K562 (cell line): ENCODE results near the gene GP1BB. TPM values are rescaled to one million over a fixed set of nuclear protein-coding genes. Genes with fewer than 3 reads are reported as not detected.
A peak's percentile ranks its signal among the peaks of the same experiment; 100 is the strongest.

Experiments used
- BRD9 ChIP-seq: fragments of 450-650 bp; IDR thresholded peaks from 2 replicates; pipeline ENCODE4 v1.6.1; 2018; ENCODE audit warnings: low read depth; ENCODE audit not compliant: partially characterized antibody
- BRF2 ChIP-seq: IDR thresholded peaks from 3 replicates; pipeline ENCODE4 v1.6.1; 2011; ENCODE audit warnings: borderline replicate concordance, mild to moderate bottlenecking; ENCODE audit not compliant: insufficient read length, insufficient read depth
- CHAMP1 ChIP-seq: fragments of 450-650 bp; IDR thresholded peaks from 2 replicates; pipeline ENCODE4 v1.6.1; 2016; ENCODE audit warnings: mild to moderate bottlenecking
- GATAD2A ChIP-seq: fragments of 450-650 bp; IDR thresholded peaks from 2 replicates; pipeline ENCODE4 v1.6.1; 2017
- GTF3C2 ChIP-seq: IDR thresholded peaks from 3 replicates; pipeline ENCODE4 v1.6.1; 2011; ENCODE audit warnings: borderline replicate concordance, mild to moderate bottlenecking, moderate library complexity; ENCODE audit not compliant: insufficient read length; ENCODE audit errors: extremely low read depth
- HDAC1 ChIP-seq, 2 experiments: fragments of 450-650 bp; IDR thresholded peaks; 2 replicates each; pipeline ENCODE4 v1.6.1; 2016 to 2017; ENCODE audit warnings: inconsistent platforms in 1 of 2, mild to moderate bottlenecking in 1 of 2, moderate library complexity in 1 of 2
- HDAC2 ChIP-seq: fragments of 450-650 bp; IDR thresholded peaks from 2 replicates; pipeline ENCODE4 v1.6.1; 2016; ENCODE audit warnings: mild to moderate bottlenecking
- MYBL2 ChIP-seq, 2 experiments: fragments of 450-650 bp in 1 of 2; sonication (generic) in 1 of 2; formaldehyde crosslinking in 1 of 2; IDR thresholded peaks; 2 replicates each; pipeline versions ENCODE4 v1.6.1 to v1.8.1; 2017 to 2022; ENCODE audit warnings: borderline replicate concordance in 1 of 2, inconsistent platforms in 1 of 2, low read depth in 1 of 2, mild to moderate bottlenecking in 1 of 2, missing genetic modification reagents in 1 of 2, moderate library complexity in 1 of 2
- PRPF4 ChIP-seq: fragments of 200-400 bp; formaldehyde crosslinking; IDR thresholded peaks from one replicate; pipeline ENCODE4 v1.6.1; 2017; ENCODE audit warnings: low read length, low read depth, mild to moderate bottlenecking; ENCODE audit not compliant: insufficient read depth, poor library complexity, severe bottlenecking
- TAF9B ChIP-seq: fragments of 450-650 bp; IDR thresholded peaks from 2 replicates; pipeline ENCODE4 v1.6.1; 2018; ENCODE audit warnings: mild to moderate bottlenecking; ENCODE audit not compliant: partially characterized antibody
- TEAD2 ChIP-seq: fragments of 450-650 bp; IDR thresholded peaks from 2 replicates; pipeline ENCODE4 v1.6.1; 2016; ENCODE audit warnings: missing genetic modification characterization, control low read depth, missing compliant biosample characterization
- TFAM ChIP-seq: fragments of 250-450 bp; sonication (Bioruptor Pico); conservative IDR thresholded peaks from 2 replicates; pipeline ENCODE4 v1.5.0; 2021; ENCODE audit warnings: mild to moderate bottlenecking, moderate library complexity
- TRIM24 ChIP-seq, 2 experiments: fragments of 450-650 bp; IDR thresholded peaks; 2 replicates each; pipeline ENCODE4 v1.6.1; 2016
- XRCC4 ChIP-seq: IDR thresholded peaks from one replicate; pipeline ENCODE4 v1.6.1; 2011; ENCODE audit not compliant: insufficient read depth, insufficient read length; ENCODE audit errors: extremely low read depth
- ZBTB5 ChIP-seq: fragments of 450-650 bp; IDR thresholded peaks from 2 replicates; pipeline ENCODE4 v1.6.1; 2017; ENCODE audit warnings: antibody characterized with exemption
- ZEB2 ChIP-seq: fragments of 450-650 bp; IDR thresholded peaks from 2 replicates; pipeline ENCODE4 v1.6.1; 2016
- ZFPM2 ChIP-seq: fragments of 250-450 bp; sonication (Bioruptor Pico); IDR thresholded peaks from 2 replicates; pipeline ENCODE4 v1.5.1; 2022; ENCODE audit warnings: mild to moderate bottlenecking
- ZNF146 ChIP-seq: IDR thresholded peaks from one replicate; pipeline ENCODE4 v1.6.1; 2018; ENCODE audit warnings: missing compliant biosample characterization; ENCODE audit not compliant: unreplicated experiment
- ZNF561 ChIP-seq: fragments of 450-650 bp; formaldehyde crosslinking; conservative IDR thresholded peaks from 2 replicates; pipeline ENCODE4 v1.4.0; 2020; ENCODE audit warnings: mild to moderate bottlenecking, moderate library complexity
- polyA plus RNA-seq, 8 experiments: library from polyadenylated mRNA; depleted of rRNA in 4 of 8; stranded (reverse) in 5 of 8; unstranded in 3 of 8; fragments of >200 nt; fragmentation: Nextera tagmentation in 2 of 8; fragmentation: Illumina TruSeq in 1 of 8; extraction: Ambion mirVana in 2 of 8; extraction: Trizol in 1 of 8; gene quantifications; 2 replicates each; pipeline versions ENCODE4 v1.2.1 to v1.2.3, GENCODE V29; 2011 to 2014; ENCODE audit warnings: inconsistent platforms in 1 of 8, missing spikeins in 1 of 8
- total RNA-seq, 7 experiments: library from RNA; depleted of rRNA in 6 of 7; stranded (reverse); fragments of >200 nt in 6 of 7; fragmentation: Illumina TruSeq in 2 of 7; extraction: Trizol in 2 of 7; gene quantifications; 2 replicates each; pipeline versions ENCODE4 v1.2.1 to v1.2.3, GENCODE V29; 2011 to 2021; ENCODE audit warnings: low replicate concordance in 1 of 7

Gene GP1BB
- total and polyA plus RNA-seq, 9 of the 15 experiments (the other 6 are each of a cell fraction or from before 2014, with no cell fraction given) = 0.69 to 162 (median 2.8) TPM

GRCh38 chr22:19680911-19681862 is 42.2 kb upstream of the GP1BB start (continued):
- TF ChIP-seq TEAD2 (tag) = no peak
- TF ChIP-seq MYBL2 (IDR thresholded peaks at IDR 0.05; ENCODE audit: low read depth) = no peak
- no peak for TF ChIP-seq MYBL2 (CRISPR knock-in tag; IDR thresholded peaks at IDR 0.05; ENCODE audit: borderline replicate concordance)
- peak; percentile 97 for TF ChIP-seq BRD9
- TF ChIP-seq TAF9B = no peak
- peak; percentile 100 for TF ChIP-seq TRIM24 (IDR thresholded peaks at IDR 0.05)
- no peak for TF ChIP-seq XRCC4
- TF ChIP-seq PRPF4 = no peak
- no peak for TF ChIP-seq GTF3C2
- TF ChIP-seq BRF2 = no peak
- TF ChIP-seq HDAC1 (IDR thresholded peaks at IDR 0.05) = no peak
- TF ChIP-seq ZEB2 = peak; percentile 88
- TF ChIP-seq CHAMP1 = no peak
- no peak for TF ChIP-seq TFAM (CRISPR knock-in tag)
- TF ChIP-seq ZNF146 = no peak
- no peak for TF ChIP-seq ZFPM2 (CRISPR knock-in tag)
- TF ChIP-seq ZNF561 = no peak
- TF ChIP-seq ZBTB5 = no peak; the same call in 1 of the 2 replicates
- TF ChIP-seq GATAD2A = no peak
- peak; percentile 59; the same call in 1 of the 2 replicates for TF ChIP-seq HDAC2
